Jurkat, Clone E6-1 (cell line): ENCODE data around the gene PDIA5.

Experiments
- DNase-seq: peaks from one replicate; pipeline ENCODE4 v3.0.0-alpha.2; 2011; ENCODE audit warnings: low read depth, low spot score
- H3K4me3 ChIP-seq: 2 replicates; pipeline ENCODE4 v1.5.1; 2011; ENCODE audit warnings: mild to moderate bottlenecking, low read length, control low read depth, moderate library complexity

The PDIA5 gene

DNA sequence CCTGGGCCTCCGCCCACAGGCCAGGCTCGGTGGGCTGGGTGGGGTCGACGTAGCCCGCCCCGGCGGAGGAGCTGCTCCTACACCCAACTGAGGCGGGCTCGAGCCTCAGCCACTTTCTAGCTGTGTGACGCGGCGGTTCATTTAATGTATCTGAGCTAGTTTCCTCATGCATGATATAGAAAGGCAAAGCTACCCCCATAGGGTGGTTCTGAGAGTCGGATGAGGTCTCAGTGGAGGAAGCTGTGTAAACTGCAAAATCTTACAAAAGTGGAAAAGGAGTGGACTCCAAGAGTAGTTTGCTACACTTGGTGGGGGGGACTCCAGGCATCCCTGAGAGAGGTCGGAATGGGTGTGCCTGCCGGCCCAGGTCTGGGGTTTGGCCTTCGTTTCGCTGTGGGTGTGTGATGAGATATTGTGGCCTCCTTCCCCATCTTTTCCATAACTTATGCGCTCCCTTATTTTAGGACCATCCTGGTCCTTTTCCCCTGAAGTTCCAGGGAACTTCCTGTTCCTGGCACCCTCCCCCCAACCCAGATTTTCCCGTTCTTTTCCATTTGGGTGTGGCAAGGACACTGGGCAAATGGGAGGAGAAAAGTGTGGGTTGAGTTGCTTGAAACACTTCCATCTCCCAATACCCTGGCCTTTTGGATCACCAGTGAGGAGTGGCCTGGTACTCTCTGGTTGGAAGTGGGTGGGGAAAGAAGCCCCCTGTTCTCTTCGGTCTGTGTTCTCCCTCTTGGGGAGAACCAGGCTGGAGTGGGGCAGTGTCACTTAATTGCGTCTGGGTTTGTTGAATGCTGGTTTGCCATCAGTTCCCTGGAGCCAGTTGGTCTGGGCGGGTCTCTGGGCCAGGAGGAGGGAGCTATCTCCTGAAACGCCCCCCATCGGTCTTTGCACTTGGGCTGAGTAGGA lies 1.1 kb downstream of the PDIA5 start:
- H3K4me3 ChIP-seq: peak overlapping the region; percentile 80
- no peak for DNase-seq

DNA sequence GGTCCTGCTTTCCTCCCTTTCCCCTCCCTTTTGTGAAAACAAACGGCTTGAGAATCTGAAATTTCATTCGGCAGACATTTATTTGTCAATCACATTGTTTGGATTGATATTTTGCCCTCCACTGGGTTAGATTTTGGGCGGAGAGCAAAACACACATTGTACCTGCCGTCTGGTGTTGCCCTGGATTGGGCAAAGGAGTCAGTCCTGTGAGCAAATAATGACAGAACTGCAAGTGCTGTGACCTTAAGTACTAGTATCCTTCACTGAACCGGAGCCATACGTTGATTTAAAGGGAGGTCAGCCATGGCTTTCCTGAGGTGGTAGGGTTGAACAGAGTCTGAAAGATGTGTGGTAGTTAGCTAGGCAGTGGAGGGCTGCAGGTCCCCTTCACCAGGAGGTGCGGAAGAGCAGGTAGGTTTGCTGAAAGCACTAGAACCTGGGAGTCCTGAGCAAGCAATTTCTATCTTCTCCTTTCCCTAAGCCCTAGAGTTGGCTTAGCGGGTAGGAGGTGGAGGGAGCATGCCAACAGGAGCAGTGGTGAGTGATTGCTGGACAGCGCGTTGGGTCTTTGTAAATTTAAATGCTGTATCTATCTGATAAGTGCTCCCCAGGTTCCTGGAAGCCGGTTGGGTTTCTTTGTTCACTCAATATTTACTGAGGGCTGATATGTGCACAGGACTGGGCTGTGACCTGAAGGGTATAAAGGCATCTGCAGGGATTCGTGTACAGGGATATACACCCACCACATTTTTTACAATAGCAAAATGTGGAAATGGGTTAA lies 2.0 kb downstream of the PDIA5 start:
- DNase-seq: no peak
- no peak overlapping the region for H3K4me3 ChIP-seq

DNA sequence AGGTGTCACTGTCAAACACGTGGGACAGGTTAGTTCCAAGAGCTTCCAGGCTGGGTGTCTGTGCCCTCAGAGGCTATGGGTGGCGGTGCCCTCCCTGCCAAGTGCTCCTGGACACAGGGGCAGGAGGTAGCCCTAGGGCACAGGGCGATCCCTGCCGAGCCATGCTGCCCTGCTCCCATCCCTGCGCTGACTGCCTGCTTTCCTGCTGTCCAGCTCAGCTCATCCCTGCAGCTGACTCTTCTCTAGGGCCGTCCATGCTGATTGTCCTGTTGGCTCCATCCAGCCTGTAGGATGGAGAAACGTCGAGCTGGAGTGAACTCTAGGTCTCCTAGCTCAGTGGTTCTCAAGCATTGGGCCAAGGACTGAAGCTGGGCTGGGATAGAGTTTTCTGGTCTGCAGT lies 3.7 kb downstream of the PDIA5 start:
- no peak for DNase-seq
- no peak overlapping the region for H3K4me3 ChIP-seq

DNA sequence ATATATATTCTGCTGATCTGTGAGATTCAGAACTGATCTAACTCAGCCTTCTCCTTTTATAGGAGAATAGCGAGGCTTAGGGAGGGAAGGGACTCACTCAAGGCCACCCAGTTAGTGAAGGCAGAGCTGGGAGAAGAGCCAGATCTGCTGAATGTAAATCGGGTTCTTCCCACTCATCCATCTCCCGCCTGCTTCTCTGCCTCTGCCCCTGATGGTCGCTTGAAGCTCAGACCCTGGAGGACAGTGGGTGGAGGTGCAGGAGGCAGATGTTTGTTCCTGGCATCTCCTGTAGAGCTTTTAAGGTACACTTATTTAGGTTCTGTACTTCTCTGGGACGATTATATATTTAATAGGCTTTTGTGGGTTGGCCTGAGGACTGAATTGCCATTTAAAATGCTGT lies 4.3 kb downstream of the PDIA5 start:
- DNase-seq: no peak
- H3K4me3 ChIP-seq: no peak overlapping the region

DNA sequence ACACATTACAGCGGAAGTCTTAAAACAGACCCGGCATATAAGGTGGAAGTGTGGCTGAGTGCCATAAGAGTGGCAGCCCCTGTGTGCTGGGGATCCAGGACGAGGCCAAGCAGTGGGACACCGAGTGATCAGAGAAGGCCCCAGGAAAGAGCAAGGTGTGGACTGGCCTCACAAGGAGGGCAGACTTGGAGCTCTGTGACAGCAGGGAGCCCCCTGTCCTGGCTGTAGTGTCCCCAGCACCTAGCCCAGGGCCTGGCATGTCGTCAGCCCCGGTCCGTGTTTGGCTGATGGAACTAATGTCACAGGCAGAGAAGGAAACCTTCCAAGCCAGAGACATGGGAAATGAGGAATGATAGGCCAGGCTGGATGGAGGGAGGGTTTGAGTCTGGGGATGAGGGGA lies 4.8 kb downstream of the PDIA5 start:
- no peak for DNase-seq
- H3K4me3 ChIP-seq: no peak overlapping the region

DNA sequence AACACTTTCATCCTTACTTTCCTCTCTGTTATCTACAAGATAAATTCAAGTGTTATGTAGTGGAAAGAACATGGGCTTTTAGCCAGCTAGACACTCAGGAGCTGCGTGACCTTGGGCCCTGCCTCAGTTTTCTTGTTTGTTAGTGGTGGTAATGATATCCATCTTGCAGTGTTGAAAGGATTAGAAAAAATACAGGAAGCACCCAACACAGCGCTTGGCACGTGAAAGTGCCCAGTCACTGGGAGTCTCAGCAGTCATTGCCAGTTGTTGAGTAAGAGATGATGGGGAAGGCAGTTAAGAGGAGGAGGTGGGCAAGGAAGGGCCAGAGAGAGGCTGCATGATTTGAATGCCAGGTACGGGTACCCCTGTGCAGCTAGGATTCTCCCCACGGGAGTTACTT lies 5.3 kb downstream of the PDIA5 start:
- DNase-seq: no peak
- H3K4me3 ChIP-seq: no peak overlapping the region

DNA sequence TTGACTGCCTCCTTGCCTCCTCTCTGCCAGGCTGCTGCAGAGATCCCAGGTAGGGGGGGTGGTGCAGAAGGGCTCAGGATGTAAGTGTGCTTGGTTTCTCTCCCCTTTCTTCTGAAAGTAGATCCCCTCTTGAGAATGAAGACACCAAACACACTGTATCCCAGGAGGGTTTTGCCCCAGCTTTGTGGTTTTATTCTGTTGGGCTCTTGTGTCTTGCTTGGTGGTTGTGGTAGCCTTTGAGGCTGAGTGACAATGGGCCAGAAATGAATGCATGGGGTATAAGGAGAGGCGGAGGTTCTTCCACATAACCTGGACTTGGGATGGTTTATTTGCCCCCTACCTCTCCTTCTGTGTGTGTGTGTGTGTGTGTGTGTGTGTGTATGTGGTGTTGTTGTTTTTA lies 5.7 kb downstream of the PDIA5 start:
- DNase-seq: no peak
- H3K4me3 ChIP-seq: no peak overlapping the region

DNA sequence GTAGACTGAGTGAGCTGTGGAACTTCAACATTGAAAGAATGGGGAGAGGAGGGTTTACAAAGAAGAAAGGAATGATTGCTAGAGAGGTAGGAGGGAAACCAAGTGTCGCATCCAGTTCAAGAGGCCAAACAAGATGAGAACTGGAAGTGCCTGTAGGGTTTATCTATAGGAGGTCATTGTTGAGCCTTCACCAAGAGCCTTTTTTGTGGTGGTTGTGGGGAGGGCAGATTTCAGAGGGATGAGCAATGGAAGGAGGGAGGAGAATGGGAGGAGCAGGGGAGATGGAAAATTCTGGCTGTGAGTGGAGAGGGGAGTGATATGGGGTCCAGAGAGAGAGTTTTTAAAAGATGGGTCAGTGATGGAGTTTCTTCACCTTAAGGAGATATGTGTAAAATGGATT lies 8.5 kb downstream of the PDIA5 start:
- no peak for DNase-seq
- H3K4me3 ChIP-seq: no peak overlapping the region

DNA sequence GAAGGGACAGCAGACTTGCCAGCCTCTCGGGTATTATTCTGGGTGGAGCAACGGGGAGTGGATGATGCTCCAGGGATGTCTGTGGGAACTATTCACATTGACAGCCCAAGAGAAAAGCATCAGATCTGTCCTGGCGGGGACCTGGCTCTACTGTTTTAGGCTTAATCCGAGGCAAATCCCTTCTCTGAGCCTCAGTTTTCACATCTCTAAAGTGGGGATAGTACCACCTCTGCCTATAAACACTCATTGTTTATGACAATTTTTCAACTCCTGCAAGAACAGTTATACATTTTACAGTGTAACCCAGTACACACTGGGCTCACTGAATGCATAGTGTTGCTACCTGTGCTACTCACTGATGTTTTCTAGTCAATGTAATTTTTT lies 9.3 kb downstream of the PDIA5 start:
- DNase-seq: no peak
- H3K4me3 ChIP-seq: no peak overlapping the region

DNA sequence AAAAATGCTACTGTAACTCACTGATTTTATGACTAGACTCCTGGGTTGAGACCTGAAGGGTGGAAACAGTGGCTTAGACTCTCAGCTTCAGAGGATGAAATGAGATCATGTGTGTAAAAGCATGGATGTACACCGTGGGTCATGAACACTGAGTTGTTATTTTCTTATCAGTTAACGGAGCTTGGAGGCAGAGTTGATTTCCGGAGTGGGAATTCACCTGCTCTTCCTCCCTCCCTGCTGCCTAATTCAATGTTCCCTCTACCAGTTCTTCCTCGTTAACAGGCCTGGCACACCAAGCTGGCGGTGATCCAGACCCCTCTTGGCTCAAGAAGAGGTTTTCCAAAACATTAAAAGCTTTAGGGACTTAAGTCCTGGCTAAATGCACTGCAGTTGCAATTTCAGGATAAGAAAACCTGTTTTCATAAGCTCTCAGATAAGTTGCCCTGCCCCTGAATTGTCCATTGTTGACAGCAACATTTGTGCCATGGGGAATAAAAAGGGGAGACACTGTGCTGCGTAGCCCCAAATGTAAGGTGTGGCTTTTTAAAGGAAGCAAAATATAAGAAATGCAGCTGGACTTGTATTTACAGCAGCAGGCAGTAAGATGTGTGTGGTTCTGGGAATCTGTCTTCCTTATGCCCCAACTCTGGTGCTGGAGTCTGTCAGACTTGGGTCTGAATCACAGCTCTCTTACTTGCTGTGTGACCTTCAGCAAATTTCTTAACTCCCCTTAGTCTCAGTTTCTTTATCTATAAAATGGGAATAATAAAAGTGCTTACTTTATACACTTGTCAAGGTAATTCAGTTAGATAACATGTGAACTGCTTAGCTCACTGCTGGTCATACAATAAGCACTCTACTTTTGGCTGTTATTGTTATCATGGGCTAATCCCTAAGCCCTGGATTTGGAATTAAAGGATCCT lies 9.9 kb downstream of the PDIA5 start:
- DNase-seq: no peak
- H3K4me3 ChIP-seq: no peak overlapping the region

DNA sequence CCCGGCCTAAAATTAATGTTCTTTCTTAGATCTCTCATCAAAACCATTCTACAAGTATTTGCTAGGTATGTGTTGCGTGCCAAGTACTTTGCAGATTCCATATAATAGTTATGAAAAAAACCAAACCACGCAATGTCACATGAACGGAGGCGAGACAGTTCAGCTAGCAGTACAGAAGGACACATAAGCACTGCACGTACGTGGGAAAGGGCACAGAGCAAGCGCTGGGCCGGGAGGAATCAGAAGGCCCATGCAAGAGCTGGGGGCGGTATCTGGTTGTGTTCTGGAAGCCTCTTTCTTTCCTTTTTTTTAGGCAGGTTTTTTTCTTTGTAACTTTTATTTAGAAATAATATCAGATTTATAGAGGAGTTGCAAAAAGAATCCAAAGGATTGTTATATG lies 11.3 kb downstream of the PDIA5 start:
- no peak for DNase-seq
- H3K4me3 ChIP-seq: no peak overlapping the region

DNA sequence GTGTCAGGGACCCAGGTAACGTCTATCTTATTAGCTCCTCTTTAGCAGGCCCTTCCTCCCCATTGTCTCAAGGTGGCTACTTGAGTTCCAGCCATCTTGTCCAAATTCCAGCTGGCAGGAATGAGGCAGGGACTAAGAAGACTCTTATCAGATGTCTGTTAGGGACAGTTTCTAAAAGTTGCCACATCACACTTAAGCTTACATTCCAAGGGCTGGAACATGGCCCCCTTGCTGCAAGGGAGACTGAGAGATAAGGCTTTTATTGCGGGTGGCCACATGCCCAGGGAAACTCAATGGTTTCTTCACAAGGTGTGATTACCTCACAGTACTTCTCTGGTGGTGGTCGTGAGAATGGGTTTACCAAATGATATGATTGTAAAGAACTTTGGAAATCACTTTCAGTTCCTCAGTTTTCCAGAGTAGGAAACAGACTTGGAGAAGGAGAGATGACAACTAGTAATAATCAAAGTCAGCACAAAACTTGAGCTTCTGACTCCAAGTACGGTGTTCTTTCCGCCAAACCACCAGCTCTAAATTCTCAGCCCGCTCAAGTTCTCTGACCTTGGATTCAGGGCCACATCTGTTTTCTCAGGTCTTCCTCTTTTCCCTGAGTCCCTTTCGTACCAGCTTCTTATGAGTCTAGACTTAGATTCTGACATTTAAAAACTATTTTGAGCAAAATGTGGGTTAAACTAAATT lies 14.2 kb downstream of the PDIA5 start:
- DNase-seq: no peak
- H3K4me3 ChIP-seq: no peak overlapping the region

DNA sequence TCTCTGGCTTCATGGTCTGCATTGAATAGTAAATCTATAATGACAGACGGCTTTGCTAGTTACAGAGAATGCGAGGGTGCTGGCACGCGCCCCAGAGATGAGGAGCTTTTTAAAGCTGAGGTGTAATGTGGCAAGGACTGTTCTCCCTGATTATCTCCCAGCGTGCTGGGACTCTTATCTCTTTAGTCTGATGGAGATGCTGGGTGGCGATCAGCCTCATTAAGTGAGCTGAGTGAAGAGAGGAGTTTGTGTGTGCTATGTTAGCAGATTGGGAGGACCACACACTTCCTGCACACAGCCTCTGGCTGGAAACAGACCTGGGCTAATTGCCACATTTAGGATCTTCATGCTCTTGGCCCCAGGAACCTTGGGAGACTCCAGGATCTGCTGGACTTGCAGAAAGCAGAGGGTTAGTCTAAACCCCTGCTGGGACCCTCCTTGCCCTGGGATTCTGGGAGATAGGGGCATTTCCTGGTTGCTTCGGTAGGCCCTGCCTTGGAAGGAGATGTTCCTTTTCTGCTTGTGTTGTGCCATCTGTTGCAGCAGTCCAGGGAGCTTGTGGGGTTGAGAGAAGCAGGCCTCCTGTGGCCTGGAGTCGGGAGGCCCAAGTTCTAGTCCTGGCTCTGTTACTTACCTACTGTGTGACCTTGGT lies 15.0 kb downstream of the PDIA5 start:
- DNase-seq: peak; percentile 43
- no peak overlapping the region for H3K4me3 ChIP-seq

DNA sequence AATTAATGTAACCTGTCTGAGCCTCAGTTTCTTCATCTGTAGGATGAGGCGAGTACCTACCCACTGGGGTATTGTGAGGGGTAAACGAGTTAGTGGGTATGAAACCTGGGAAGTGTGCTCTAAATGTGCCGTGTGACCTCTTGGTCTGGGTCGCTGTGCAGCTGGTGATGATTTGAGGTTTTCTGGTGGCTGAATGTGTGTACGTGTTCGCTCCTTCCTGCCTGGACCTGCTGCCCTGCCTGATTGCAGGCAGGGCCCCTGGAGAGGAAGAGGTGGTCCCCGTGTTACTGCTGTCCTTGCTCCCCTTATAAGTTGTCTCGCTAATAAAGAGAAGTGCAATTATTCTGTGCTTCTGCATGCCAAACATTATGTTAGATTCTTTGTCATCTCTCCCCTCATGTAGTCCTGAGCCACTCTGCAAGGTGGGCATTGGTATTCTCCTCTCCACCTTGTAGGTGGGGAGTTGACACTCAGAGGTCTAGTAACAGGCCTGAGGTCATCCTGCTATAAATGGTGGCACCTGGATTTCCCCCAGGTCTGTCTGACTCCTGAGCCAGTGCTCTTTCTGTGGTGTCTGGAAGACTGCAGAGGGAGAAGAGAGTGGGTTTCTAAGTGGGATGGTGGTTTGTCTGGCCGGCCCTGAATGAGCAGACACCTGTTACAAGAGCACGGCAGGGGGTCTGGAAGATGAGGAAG lies 15.7 kb downstream of the PDIA5 start:
- no peak overlapping the region for H3K4me3 ChIP-seq
- DNase-seq: no peak

DNA sequence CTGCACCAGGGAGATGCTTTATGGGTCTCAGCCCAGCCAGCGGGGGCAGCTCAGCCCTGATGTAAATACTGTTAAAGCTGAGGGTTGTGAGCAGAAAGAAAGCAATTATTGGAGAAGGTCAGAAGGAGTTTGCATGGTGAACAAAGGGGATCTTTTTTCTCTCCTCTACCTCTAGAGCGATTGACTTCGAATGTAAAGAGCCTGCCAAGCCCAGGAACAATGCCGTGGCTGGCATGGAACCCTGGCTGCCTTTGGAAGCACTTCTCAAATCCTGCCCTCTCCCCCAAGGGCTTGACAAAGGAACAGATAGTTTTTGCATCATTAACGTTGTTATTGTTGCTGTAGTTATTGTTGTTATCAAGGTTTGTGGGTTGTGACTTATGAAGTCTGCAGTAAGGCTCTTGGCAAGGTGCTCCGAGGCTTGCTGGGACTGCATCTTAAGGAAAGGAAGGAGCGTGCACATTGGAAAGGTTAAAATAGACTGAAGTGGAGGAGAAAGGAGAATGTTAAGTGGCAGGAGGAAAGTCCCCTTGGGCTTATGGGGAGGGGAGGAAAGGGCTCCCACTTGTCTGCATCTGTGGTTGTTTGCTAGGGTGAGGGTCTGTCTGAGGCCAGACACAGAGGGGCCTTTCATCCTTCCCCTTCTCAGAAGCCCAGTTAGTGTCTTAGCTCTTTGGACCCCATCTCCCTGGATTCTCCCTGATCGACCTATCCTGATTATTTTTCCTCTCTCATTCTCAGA lies 16.7 kb downstream of the PDIA5 start:
- no peak for DNase-seq
- no peak overlapping the region for H3K4me3 ChIP-seq

DNA sequence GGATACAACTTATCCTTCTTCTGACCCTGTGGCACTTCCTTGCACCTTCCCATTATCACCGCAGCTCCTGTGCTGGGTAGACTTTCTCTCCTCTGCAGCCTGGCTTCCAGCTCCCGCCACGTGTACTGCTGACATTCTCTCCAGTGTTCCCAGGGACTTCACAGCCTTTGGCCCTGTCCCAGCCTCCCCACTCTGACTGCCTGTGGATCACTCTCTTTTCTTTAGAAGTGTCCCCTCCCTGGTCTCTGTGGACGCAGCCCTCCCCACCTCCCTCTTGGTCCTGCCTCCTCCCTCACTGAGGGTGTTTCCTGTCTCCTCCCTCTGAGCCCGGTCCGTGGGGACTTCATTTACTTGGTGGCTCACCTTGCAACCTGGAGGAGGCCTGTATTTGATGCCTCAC lies 17.4 kb downstream of the PDIA5 start:
- DNase-seq: no peak

DNA sequence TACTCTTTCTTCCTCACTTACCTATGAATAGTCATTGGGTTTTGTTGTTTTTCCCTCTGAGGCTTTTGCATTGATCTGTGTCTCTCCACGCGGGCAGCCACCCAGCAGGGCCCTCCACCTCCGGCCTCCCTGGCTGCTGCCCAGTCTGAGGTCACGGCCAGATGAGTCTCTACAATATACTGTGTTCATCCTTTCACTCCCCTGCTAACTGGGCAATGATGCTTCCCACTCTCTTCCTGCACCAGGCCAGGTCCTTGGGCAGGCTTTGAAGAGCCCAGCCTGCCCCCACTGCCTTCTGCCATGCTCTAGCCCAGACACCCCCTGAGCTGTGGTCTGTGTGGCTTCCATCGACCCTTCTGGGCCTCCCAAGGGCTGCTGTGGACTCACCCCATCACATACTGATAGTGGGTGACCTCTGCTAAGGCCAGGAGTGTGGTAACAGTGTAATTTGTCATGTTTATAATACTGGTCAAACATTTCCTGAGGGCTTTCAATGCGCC lies 18.0 kb downstream of the PDIA5 start:
- H3K4me3 ChIP-seq: no peak overlapping the region
- DNase-seq: no peak

More for the DNA sequence above, 17.4 kb downstream of the PDIA5 start:
- no peak overlapping the region for H3K4me3 ChIP-seq
